Cardiac muscle cell (in vitro differentiated cells and primary cell): ENCODE measurements around the gene SKIDA1. TPM values are rescaled to one million over a fixed set of nuclear protein-coding genes. Genes with fewer than 3 reads are reported as not detected.

Source experiments
- DNase-seq, 2 donors: peaks; one replicate each; pipeline versions ENCODE4 v3.0.0 to v3.0.0-alpha.2; 2010 to 2017; ENCODE audit warnings: low read depth in 1 of 2, low spot score in 1 of 2
- H3K27ac ChIP-seq: fragments of 200-600 bp; sonication (generic); 2 replicates; pipeline ENCODE4 v1.5.1; 2016
- H3K27me3 ChIP-seq: fragments of 200-600 bp; sonication (generic); 2 replicates; pipeline ENCODE4 v1.6.0; 2016; ENCODE audit warnings: control low read depth
- H3K36me3 ChIP-seq: fragments of 200-600 bp; sonication (generic); 2 replicates; pipeline ENCODE4 v1.5.1; 2016; ENCODE audit warnings: control low read depth
- H3K4me1 ChIP-seq: fragments of 200-600 bp; sonication (generic); 2 replicates; pipeline ENCODE4 v1.8.1; 2017; ENCODE audit warnings: low read depth, mild to moderate bottlenecking, mixed run types
- H3K4me3 ChIP-seq: fragments of 200-600 bp; sonication (generic); 2 replicates; pipeline ENCODE4 v1.5.1; 2016; ENCODE audit warnings: mild to moderate bottlenecking
- H3K9me3 ChIP-seq: fragments of 200-600 bp; sonication (generic); 2 replicates; pipeline ENCODE4 v1.5.1; 2017; ENCODE audit warnings: low read depth, mild to moderate bottlenecking, control low read depth
- polyA plus RNA-seq: library from polyadenylated mRNA; unstranded; fragments of >200 nt; fragmentation: Nextera tagmentation; extraction: Ambion mirVana; gene quantifications from 2 replicates; pipeline ENCODE4 v1.2.1, GENCODE V29; 2016
- total RNA-seq: library from RNA; depleted of rRNA; stranded (reverse); fragments of >200 nt; gene quantifications from 2 replicates; pipeline ENCODE4 v1.2.3, GENCODE V29; 2016
- TF ChIP-seq, protein P1 (sequence below): IDR thresholded peaks from 2 replicates; pipeline ENCODE4 v1.5.1; 2012; ENCODE audit warnings: low read depth, mild to moderate bottlenecking, low read length

The SKIDA1 gene
- total and polyA plus RNA-seq, 2 experiments from 2014 or later: 4.3 to 62.4 TPM

DNA sequence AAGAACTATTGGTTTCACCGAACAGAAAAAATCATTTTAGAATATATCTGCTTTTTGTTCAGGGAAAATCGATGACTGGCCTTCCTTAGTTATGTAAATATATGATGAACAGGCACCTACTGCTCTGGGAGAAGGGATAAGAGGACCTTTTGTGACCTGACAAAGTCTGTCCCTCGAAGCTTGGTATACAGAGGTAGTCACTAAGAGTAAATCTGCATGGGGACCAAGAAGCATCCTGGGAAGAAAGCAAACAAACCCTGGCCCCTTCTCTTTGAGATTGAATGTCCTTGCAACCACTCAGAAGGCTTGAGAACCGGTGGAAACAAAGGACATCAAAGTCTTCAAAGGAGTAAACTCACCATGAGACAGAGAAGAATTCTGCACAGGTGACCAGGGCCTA is 52.3 kb downstream of the SKIDA1 start:
- Histone ChIP-seq H3K27me3 (no peaks in the 10 kb centered on the region), H3K27ac (no peak overlapping the region), H3K4me1 (no peaks in the 10 kb centered on the region), H3K36me3 (no peaks in the 10 kb centered on the region), H3K4me3 (no peak overlapping the region), H3K9me3 (no peaks in the 10 kb centered on the region)
- no peak for DNase-seq
- TF ChIP-seq, protein P1, sequence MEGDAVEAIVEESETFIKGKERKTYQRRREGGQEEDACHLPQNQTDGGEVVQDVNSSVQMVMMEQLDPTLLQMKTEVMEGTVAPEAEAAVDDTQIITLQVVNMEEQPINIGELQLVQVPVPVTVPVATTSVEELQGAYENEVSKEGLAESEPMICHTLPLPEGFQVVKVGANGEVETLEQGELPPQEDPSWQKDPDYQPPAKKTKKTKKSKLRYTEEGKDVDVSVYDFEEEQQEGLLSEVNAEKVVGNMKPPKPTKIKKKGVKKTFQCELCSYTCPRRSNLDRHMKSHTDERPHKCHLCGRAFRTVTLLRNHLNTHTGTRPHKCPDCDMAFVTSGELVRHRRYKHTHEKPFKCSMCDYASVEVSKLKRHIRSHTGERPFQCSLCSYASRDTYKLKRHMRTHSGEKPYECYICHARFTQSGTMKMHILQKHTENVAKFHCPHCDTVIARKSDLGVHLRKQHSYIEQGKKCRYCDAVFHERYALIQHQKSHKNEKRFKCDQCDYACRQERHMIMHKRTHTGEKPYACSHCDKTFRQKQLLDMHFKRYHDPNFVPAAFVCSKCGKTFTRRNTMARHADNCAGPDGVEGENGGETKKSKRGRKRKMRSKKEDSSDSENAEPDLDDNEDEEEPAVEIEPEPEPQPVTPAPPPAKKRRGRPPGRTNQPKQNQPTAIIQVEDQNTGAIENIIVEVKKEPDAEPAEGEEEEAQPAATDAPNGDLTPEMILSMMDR: no peak

DNA sequence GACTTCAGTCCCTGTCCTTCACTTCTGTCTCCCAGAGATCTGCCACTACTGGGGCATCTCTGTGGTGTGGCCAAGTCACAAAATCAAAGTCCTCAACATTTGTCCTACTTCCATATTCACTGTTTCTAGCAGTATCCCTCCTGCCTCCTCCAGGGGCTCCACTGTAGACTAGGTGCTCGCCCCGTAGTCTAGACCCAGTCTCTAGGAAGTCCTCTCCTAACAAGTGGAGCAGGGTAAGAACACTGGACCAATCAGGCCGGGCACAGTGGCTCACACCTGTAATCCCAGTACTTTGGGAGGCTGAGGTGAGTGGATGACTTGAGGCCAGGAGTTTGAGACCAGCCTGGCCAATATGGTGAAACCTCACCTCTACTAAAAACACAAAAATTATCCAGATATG is 57.4 kb downstream of the SKIDA1 start:
- TF ChIP-seq, protein P1: no peak
- no peak overlapping the region for H3K27ac ChIP-seq
- H3K27me3 ChIP-seq: no peaks in the 10 kb centered on the region
- H3K4me1 ChIP-seq: no peaks in the 10 kb centered on the region
- H3K9me3 ChIP-seq: no peaks in the 10 kb centered on the region
- no peak for DNase-seq
- no peaks in the 10 kb centered on the region for H3K36me3 ChIP-seq
- no peak overlapping the region for H3K4me3 ChIP-seq

DNA sequence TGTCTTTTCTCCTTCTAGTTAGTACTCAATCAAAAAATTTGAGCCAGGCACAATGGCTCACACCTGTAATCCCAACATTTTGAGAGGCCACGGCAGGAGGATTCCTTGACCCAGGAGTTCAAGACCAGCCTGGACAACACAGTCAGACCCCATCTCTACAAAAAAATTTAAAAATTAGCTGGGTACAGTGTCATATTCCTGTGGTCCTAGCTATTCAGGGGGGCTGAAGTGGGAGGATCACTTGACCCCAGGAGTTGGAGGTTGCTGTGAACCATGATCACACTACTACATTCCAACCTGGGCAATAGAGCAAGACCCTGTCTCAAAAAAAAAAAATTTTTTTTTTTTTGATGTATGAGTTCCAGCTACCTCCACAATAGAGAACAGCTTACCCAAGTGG is 57.8 kb downstream of the SKIDA1 start:
- DNase-seq: no peak
- no peaks in the 10 kb centered on the region for H3K27me3 ChIP-seq
- TF ChIP-seq, protein P1: no peak
- no peaks in the 10 kb centered on the region for H3K9me3 ChIP-seq
- H3K36me3 ChIP-seq: no peaks in the 10 kb centered on the region
- H3K4me3 ChIP-seq: no peak overlapping the region
- H3K27ac ChIP-seq: no peak overlapping the region
- H3K4me1 ChIP-seq: no peaks in the 10 kb centered on the region

DNA sequence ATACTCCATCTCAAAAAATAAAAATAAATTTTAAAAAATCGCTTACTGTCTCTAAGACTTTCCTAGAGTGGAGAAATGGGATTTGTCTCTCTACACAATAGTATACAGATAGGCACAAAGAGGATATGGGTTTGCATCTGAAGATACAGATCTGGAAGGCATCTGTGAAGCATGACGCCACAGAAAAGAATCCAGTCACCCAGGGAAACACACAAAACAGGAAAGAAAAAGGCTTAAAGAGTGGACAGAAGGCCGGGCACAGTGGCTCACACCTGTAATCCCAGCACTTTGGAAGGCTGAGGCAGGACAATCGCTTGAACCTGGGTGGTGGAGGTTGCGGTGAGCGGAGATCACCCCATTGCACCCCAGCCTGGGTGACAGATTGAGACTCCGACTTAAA is 61.3 kb downstream of the SKIDA1 start:
- Histone ChIP-seq H3K4me3 (no peak overlapping the region), H3K9me3 (no peaks in the 10 kb centered on the region), H3K36me3 (no peaks in the 10 kb centered on the region), H3K27ac (no peak overlapping the region), H3K4me1 (no peaks in the 10 kb centered on the region), H3K27me3 (no peaks in the 10 kb centered on the region)
- TF ChIP-seq, protein P1: no peak
- peak in 1 of 2 donors; percentile 10 for DNase-seq

Other genes starting within 250 kb of the SKIDA1 start
- 26.0 and 40.6 TPM in 2 replicates for gene MLLT10, start 8.6 kb upstream of the SKIDA1 start, total RNA-seq
- 38.4 and 39.5 TPM in 2 replicates for gene MLLT10, start 8.6 kb upstream of the SKIDA1 start, polyA plus RNA-seq